ENCODE measurements around the gene GPATCH8.
"Not testable (repeated sequence)": the region's sequence is repeated elsewhere in the genome, so short reads cannot be mapped to it uniquely, and the experiment has no call there.

The GPATCH8 gene

GRCh38 chr17:44369414-44370023 is 133.7 kb downstream of the GPATCH8 start:
- DNase-seq: not testable (repeated sequence)

GRCh38 chr17:44368391-44369243 is 134.6 kb downstream of the GPATCH8 start:
- not testable (repeated sequence) for DNase-seq

- DNase-seq: no peak
Measured at GRCh38 chr17:44367231-44367979, 135.8 kb downstream of the GPATCH8 start.

- not testable (repeated sequence) for DNase-seq
Measured at GRCh38 chr17:44365051-44365450, 138.2 kb downstream of the GPATCH8 start.

GRCh38 chr17:44363613-44364159 is 139.5 kb downstream of the GPATCH8 start, which contains the start of gene FAM171A2:
FAM171A2 (minus strand) TSS chr17:44363853; CDS start chr17:44363714, 139 bp downstream.
- DNase-seq: peak; percentile 71

GRCh38 chr17:44362949-44363612 is 140.1 kb downstream of the GPATCH8 start:
- DNase-seq: peak; percentile 35

- no peak for DNase-seq
Measured at GRCh38 chr17:44362459-44362948, 140.7 kb downstream of the GPATCH8 start.

GRCh38 chr17:44361292-44362260 is 141.6 kb downstream of the GPATCH8 start:
- peak; percentile 22 for DNase-seq

- DNase-seq: no peak
Measured at GRCh38 chr17:44360826-44361225, 142.4 kb downstream of the GPATCH8 start.

- DNase-seq: no peak
Measured at GRCh38 chr17:44360144-44360533, 143.1 kb downstream of the GPATCH8 start.

- DNase-seq: no peak
Measured at GRCh38 chr17:44359458-44360143, 143.6 kb downstream of the GPATCH8 start.

GRCh38 chr17:44359006-44359405 is 144.2 kb downstream of the GPATCH8 start:
- DNase-seq: no peak

- no peak for DNase-seq
Measured at GRCh38 chr17:44358066-44358465, 145.1 kb downstream of the GPATCH8 start.

GRCh38 chr17:44356241-44356640 is 147.0 kb downstream of the GPATCH8 start:
- no peak for DNase-seq

- no peak for DNase-seq
Measured at GRCh38 chr17:44355642-44356099, 147.5 kb downstream of the GPATCH8 start.

GRCh38 chr17:44354582-44355561 is 148.3 kb downstream of the GPATCH8 start:
- DNase-seq: no peak

- DNase-seq: no peak
Measured at GRCh38 chr17:44353672-44354331, 149.4 kb downstream of the GPATCH8 start.
